HG02943 (cell line): Measurements from ENCODE around the gene ALDH3A2.

Experiments used
- ATAC-seq: cut with Tn5 transposase; IDR thresholded peaks from one replicate; pipeline ENCODE4 v1.9.1; 2021; ENCODE audit warnings: mild to moderate bottlenecking, low read depth, moderate library complexity; ENCODE audit not compliant: unreplicated experiment

Gene ALDH3A2

DNA sequence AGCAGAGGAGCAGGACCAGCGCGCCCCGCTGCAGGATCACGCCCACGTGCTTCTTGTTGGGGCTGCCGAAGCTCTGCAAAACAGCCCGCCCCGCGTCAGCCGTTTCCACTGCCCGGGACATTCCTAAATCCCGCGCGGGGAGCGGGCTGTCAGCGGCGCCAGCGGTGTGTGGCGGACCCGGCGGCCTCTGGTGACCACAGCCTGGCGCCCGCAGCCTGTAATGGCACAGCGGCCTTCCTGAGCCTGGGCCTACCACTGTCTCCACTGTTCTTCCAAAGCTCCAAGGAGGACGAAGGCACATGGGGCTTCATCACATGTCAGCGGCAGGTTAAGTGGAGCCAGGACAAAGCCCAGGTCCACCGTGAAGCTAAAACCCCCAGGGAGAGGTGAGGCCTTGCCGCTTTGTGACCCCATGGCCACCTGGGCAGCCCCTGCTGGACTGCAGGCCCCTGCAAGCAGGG is 65.4 kb downstream of the ALDH3A2 start:
- ATAC-seq, result no peak

DNA sequence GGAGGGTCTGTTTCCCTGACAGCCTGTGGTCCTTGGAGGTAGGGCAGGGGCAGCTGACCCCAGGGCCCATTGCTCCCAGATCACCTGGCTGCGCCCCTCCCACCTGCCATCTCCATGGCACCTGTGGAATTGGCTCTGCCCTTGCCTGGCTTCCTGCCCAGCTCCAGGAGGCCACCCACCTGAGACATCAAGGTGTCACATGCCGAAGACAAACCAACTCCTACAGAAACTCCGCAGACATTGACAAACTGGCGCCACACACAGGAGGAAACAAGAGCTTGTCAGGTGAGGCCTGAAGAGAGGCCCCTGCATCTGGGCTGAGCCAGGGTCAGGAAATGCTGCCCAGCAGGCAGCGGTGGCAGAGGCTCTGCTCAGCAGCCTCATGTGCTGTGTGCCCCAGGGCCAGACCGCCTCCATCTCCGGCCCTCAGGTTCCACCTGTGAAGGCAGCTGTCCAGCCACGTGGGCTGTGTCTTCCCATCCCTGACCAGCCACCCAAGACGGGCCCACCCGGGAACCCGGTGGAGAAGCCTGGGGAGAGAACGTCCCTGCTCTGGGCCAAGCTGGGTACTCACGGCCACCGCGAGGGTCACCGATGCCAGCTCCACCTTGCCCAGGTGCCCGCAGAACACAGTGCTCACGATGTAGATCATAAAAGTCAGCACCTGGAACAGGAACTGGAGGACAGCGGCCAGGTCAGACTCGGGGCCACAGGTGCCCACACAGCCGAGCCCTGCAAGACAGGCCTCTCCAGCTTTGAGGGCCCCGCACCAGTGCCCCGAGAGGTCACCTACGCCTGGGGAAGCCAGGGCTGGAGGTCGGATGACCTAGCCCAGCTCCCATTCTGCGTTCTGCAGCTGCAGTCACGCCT is 66.2 kb downstream of the ALDH3A2 start:
- no peak for ATAC-seq

GRCh38 chr17:19716108-19717030 is 67.8 kb downstream of the ALDH3A2 start, which contains the start of gene SLC47A2:
Gene SLC47A2 (minus strand): TSS chr17:19716584. CDS start chr17:19716555, 29 bp downstream.
- ATAC-seq, result no peak

GRCh38 chr17:19717031-19717360 is 68.4 kb downstream of the ALDH3A2 start:
- ATAC-seq, result no peak

DNA sequence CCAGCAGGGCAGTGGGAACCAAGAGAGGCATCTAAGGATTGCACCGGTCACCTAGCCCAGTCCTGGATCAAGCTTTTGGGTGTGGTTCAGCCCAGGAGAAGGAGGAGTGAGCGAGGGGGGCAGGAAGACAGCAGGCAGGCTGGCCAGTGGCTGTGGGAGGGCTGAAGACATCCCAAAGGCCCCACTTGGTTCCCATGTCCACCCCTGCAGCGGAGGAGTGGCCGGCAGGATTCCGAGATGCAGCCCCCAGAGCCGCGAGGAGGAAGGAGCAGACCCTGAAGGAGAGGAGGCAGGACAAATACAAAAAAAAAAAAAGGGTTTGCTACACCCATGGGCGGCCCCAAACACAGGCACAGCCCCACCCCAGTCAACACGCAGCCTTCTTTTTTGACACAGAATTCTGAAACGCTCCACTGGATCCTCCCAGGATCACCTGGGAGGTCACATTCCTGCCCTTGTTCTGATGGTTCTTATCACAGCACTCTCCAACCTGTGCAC is 68.9 kb downstream of the ALDH3A2 start:
- ATAC-seq, result no peak

- no peak for ATAC-seq
Measured at GRCh38 chr17:19718041-19718612, 69.6 kb downstream of the ALDH3A2 start.

GRCh38 chr17:19718613-19719354 is 70.2 kb downstream of the ALDH3A2 start:
- ATAC-seq, result no peak

- ATAC-seq, result no peak
Measured at GRCh38 chr17:19719355-19720209, 71.0 kb downstream of the ALDH3A2 start.

DNA sequence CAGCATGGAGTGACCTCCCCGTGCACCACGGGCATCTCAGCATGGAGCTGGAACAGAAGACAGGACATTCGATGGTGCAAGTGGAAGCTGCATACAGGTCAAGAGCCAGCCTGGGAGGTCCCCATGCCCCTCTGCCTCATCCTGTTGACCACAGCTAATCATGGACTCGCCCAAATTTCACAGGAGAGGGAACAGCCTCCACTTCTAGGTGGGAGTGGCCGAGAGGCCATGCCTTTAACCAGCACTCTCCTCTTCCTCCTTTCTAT is 71.6 kb downstream of the ALDH3A2 start:
- ATAC-seq, result no peak

DNA sequence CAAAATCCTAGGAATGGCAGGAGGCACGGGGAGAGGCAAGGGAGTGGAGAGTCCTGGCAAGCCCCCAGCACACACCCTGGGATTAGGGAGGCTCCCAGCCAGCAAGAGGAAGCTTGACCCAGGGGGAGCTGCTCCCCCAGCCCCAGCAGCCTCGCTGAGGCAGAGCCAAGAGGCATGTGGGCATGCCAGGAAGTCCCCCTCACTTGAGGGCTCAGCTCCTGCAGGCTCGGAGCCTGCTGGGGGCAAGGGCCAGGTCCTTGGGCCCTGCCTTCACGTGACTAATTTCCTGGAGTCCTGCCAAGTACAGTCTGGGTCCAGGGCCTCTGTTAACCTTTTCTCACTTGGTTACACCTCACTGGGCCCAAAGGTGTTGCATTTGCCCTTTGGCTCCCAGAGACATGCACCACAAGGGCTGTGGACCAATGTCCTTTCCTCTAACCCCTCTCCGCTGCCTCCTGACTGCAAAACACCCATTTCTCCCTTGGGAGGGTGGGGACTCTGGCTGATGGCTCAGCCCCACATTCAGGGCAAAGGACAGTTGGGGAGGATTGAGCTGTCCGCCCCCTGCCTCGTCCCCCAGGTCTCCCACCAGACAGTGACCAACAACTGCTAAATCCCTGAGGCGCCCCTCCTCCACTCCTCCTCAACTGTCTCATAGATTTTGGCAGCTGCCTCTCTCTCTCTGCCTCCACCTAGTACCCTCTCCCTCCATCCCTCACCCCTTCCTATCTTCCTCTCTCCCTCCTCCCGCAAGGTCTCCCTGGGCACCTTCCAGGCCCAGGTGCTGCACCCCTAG is 72.3 kb downstream of the ALDH3A2 start:
- ATAC-seq, result no peak

DNA sequence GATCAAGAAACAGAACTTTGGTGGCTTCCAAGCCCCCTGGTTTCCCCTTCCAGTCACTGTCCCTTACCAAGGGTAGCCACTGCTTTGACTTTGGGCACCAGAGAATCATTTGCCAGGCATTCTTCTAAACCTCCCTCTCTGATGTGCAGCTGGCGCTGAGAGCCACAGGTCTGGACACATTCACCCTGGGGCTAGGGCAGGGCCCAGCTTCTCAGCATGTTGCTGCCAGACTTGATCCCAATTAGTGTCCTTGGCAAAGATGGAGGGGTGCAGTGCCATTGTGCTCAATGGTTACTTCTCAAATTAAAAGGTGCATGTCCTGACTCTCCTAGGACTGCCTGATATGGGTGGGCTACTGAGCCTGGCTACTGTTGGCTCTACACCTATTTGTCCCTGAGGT is 75.4 kb downstream of the ALDH3A2 start:
- ATAC-seq, result no peak

GRCh38 chr17:19724501-19725420 is 76.2 kb downstream of the ALDH3A2 start:
- no peak for ATAC-seq

DNA sequence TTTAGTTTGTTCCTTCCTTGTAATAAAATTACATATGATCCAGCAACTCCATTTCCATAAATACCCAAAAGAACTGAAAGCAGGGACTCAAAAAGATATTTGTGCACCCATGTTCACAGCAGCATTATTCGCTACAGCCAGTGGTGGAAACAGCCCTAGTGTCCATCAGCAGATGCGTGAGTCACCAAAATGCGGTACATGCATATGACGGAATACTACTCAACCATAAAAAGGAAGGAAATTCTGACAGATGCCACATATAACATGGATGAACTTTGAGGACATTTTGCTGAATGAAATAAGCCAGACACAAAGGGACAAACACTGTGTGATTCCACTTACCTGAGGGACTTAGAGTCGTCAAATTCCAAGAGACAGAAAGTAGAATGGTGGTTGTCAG is 76.9 kb downstream of the ALDH3A2 start:
- ATAC-seq, result no peak

GRCh38 chr17:19726631-19727376 is 78.3 kb downstream of the ALDH3A2 start:
- no peak for ATAC-seq
